Neuronal stem cell (in vitro differentiated cells): ENCODE results near the gene PHF13.
"Not testable (repeated sequence)": the region's sequence is repeated elsewhere in the genome, so short reads cannot be mapped to it uniquely, and the experiment has no call there.

ENCODE experiments used
- DNase-seq: peaks from one replicate; pipeline ENCODE4 v3.0.0-alpha.2; 2013; ENCODE audit warnings: low spot score
- H2AFZ ChIP-seq: one replicate; pipeline ENCODE4 v1.6.1; 2013; ENCODE audit warnings: mild to moderate bottlenecking, low read length, inconsistent platforms
- H2AK5ac ChIP-seq: 2 replicates; pipeline ENCODE4 v1.6.1; 2013; ENCODE audit warnings: low read depth, mild to moderate bottlenecking, inconsistent platforms, low read length, moderate library complexity, mixed read lengths
- H2BK120ac ChIP-seq: 2 replicates; pipeline ENCODE4 v1.6.1; 2013; ENCODE audit warnings: low read depth, mild to moderate bottlenecking, inconsistent platforms, low read length, moderate library complexity, mixed read lengths
- H2BK12ac ChIP-seq: one replicate; pipeline ENCODE4 v1.6.1; 2013; ENCODE audit warnings: low read length, inconsistent platforms
- H2BK15ac ChIP-seq: 2 replicates; pipeline ENCODE4 v1.6.1; 2013; ENCODE audit warnings: mild to moderate bottlenecking, low read length, inconsistent platforms, mixed read lengths
- H2BK5ac ChIP-seq: one replicate; pipeline ENCODE4 v1.6.1; 2013; ENCODE audit warnings: inconsistent platforms, mild to moderate bottlenecking, low read length, moderate library complexity
- H3K14ac ChIP-seq: one replicate; pipeline ENCODE4 v1.6.1; 2013; ENCODE audit warnings: low read length, inconsistent platforms
- H3K18ac ChIP-seq: 2 replicates; pipeline ENCODE4 v1.6.1; 2013; ENCODE audit warnings: low read length, inconsistent platforms
- H3K23ac ChIP-seq: 2 replicates; pipeline ENCODE4 v1.6.1; 2013; ENCODE audit warnings: low read depth, mild to moderate bottlenecking, mixed read lengths, low read length, inconsistent platforms; ENCODE audit not compliant: poor library complexity
- H3K27ac ChIP-seq: replicated peaks from 3 replicates; pipeline ENCODE4 v1.5.1; 2013; ENCODE audit warnings: low read length, inconsistent platforms
- H3K27me3 ChIP-seq, 3 experiments: 2 replicates each; pipeline ENCODE4 v1.6.1; 2013; ENCODE audit warnings: low read length in 3 of 3, mild to moderate bottlenecking in 2 of 3, inconsistent platforms in 1 of 3, low read depth in 1 of 3, mixed read lengths in 1 of 3, moderate library complexity in 1 of 3; ENCODE audit not compliant: control insufficient read depth in 3 of 3, insufficient read depth in 3 of 3
- H3K36me3 ChIP-seq, 2 donors: replicated peaks in 1 of 2; 2 replicates each; pipeline ENCODE4 v1.6.1; 2013; ENCODE audit warnings: low read length in 2 of 2; ENCODE audit not compliant: control insufficient read depth in 2 of 2, insufficient read depth in 2 of 2
- H3K4ac ChIP-seq: 2 replicates; pipeline ENCODE4 v1.6.1; 2013; ENCODE audit warnings: inconsistent platforms, mild to moderate bottlenecking, low read length, moderate library complexity
- H3K4me1 ChIP-seq, 2 donors: 1 replicate in 1 of 2; 2 replicates in 1 of 2; pipeline ENCODE4 v1.6.1; 2013; ENCODE audit warnings: low read length in 2 of 2, low read depth in 1 of 2; ENCODE audit not compliant: control insufficient read depth in 2 of 2, insufficient read depth in 1 of 2
- H3K4me2 ChIP-seq: one replicate; pipeline ENCODE4 v1.6.1; 2013; ENCODE audit warnings: mild to moderate bottlenecking, low read length, inconsistent platforms; ENCODE audit not compliant: insufficient read depth, poor library complexity, severe bottlenecking
- H3K4me3 ChIP-seq, 2 donors: 2 replicates each; pipeline ENCODE4 v1.5.1; 2013; ENCODE audit warnings: low read length in 2 of 2, mild to moderate bottlenecking in 2 of 2, inconsistent platforms in 1 of 2, moderate library complexity in 1 of 2
- H3K79me1 ChIP-seq: one replicate; pipeline ENCODE4 v1.6.1; 2013; ENCODE audit warnings: low read depth, mild to moderate bottlenecking, inconsistent platforms, low read length, moderate library complexity
- H3K9ac ChIP-seq: one replicate; pipeline ENCODE4 v1.6.1; 2013; ENCODE audit warnings: mild to moderate bottlenecking, low read depth, low read length, inconsistent platforms; ENCODE audit not compliant: poor library complexity
- H3K9me3 ChIP-seq, 2 donors: replicated peaks in 1 of 2; 2 replicates each; pipeline versions ENCODE3 to v1.6.1; 2013; ENCODE audit warnings: low read length in 2 of 2, mild to moderate bottlenecking in 2 of 2, inconsistent platforms in 1 of 2, low read depth in 1 of 2, mixed read lengths in 1 of 2, moderate library complexity in 1 of 2; ENCODE audit not compliant: control insufficient read depth in 2 of 2, insufficient read depth in 1 of 2
- H4K8ac ChIP-seq: one replicate; pipeline ENCODE4 v1.6.1; 2013; ENCODE audit warnings: low read depth, mild to moderate bottlenecking, inconsistent platforms, low read length, moderate library complexity
- H4K91ac ChIP-seq: one replicate; pipeline ENCODE4 v1.6.1; 2013; ENCODE audit warnings: low read length, low read depth, mild to moderate bottlenecking, inconsistent platforms; ENCODE audit not compliant: poor library complexity
- WGBS, 2 donors: extraction: QIAGEN DNeasy Blood & Tissue Kit; methylation state at CpG; one replicate each; pipeline ENCODE4 v1.1.7; 2013; ENCODE audit warnings: missing lambda C conversion rate in 2 of 2, mixed read lengths in 1 of 2; ENCODE audit not compliant: insufficient read length in 2 of 2, insufficient replicate concordance in 1 of 2; ENCODE audit errors: extremely low coverage in 2 of 2; 5-methylcytosine and 5-hydroxymethylcytosine counted together

Gene PHF13

GRCh38 chr1:6635910-6636760, 22.6 kb downstream of the PHF13 start:
- Histone ChIP-seq H4K8ac (no peak overlapping the region), H3K4me2 (no peak overlapping the region), H3K14ac (no peak overlapping the region), H3K79me1 (peaks cover 6% of the 10 kb centered on the region), H4K91ac (no peak overlapping the region), H3K18ac (no peak overlapping the region), H3K4me3 (no peak overlapping the region), H3K9me3 (peaks cover 0 to 2% of the 10 kb centered on the region in 2 donors), H3K27me3 (no peaks in the 10 kb centered on the region), H3K9ac (no peak overlapping the region), H2BK12ac (no peak overlapping the region), H2AFZ (no peak overlapping the region), H2BK5ac (no peak overlapping the region), H2AK5ac (no peak overlapping the region), H2BK120ac (no peak overlapping the region), H3K36me3 (peaks cover 59 to 94% of the 10 kb centered on the region in 2 donors), H2BK15ac (no peak overlapping the region), H3K4ac (no peak overlapping the region), H3K27ac (no peak overlapping the region), H3K23ac (no peak overlapping the region), H3K4me1 (no peaks in the 10 kb centered on the region)
- no CpG with 5 or more reads among the region's 16 CpGs for WGBS, 2 donors
- no peak for DNase-seq

- not testable (repeated sequence) for DNase-seq, H3K27me3 ChIP-seq, H3K18ac ChIP-seq, H3K4me3 ChIP-seq, H3K79me1 ChIP-seq, H3K23ac ChIP-seq, H3K4me2 ChIP-seq, H2AFZ ChIP-seq, H3K4ac ChIP-seq, H4K91ac ChIP-seq, H2BK120ac ChIP-seq, H2AK5ac ChIP-seq, H2BK15ac ChIP-seq, H3K14ac ChIP-seq, H3K9me3 ChIP-seq, H3K9ac ChIP-seq, H4K8ac ChIP-seq, H3K4me1 ChIP-seq, H3K27ac ChIP-seq
- Histone ChIP-seq H2BK5ac (peak overlapping the region; percentile 24), H2BK12ac (peak overlapping the region; percentile 73), H3K36me3 (peaks cover 60 to 96% of the 10 kb centered on the region in 2 donors)
- no CpG with 5 or more reads among the region's 6 CpGs for WGBS, 2 donors
These were observed 23.2 kb downstream of the PHF13 start for GRCh38 chr1:6636778-6637177.

GRCh38 chr1:6637770-6638169, 24.2 kb downstream of the PHF13 start:
- no peak overlapping the region for H3K14ac ChIP-seq
- H3K4me3 ChIP-seq = no peak overlapping the region
- no peak overlapping the region for H2BK120ac ChIP-seq
- no peak for DNase-seq
- H2AK5ac ChIP-seq = no peak overlapping the region
- no peak overlapping the region for H2AFZ ChIP-seq
- no peak overlapping the region for H2BK12ac ChIP-seq
- no peak overlapping the region for H3K9ac ChIP-seq
- no CpG with 5 or more reads among the region's 9 CpGs for WGBS, 2 donors
- H3K4me2 ChIP-seq = no peak overlapping the region
- H3K4ac ChIP-seq = no peak overlapping the region
- peaks cover 0 to 2% of the 10 kb centered on the region in 2 donors for H3K9me3 ChIP-seq
- no peak overlapping the region for H4K91ac ChIP-seq
- peaks cover 57 to 95% of the 10 kb centered on the region in 2 donors for H3K36me3 ChIP-seq
- no peak overlapping the region for H3K23ac ChIP-seq
- no peak overlapping the region for H2BK5ac ChIP-seq
- no peak overlapping the region for H4K8ac ChIP-seq
- no peak overlapping the region for H2BK15ac ChIP-seq
- H3K27me3 ChIP-seq = no peaks in the 10 kb centered on the region
- no peak overlapping the region for H3K27ac ChIP-seq
- no peak overlapping the region for H3K18ac ChIP-seq
- H3K79me1 ChIP-seq = peaks cover 6% of the 10 kb centered on the region
- no peaks in the 10 kb centered on the region for H3K4me1 ChIP-seq

- Histone ChIP-seq H4K8ac (no peak overlapping the region), H3K27ac (no peak overlapping the region), H2BK15ac (no peak overlapping the region), H3K4me1 (no peaks in the 10 kb centered on the region), H3K14ac (no peak overlapping the region), H3K4me3 (no peak overlapping the region), H2BK12ac (no peak overlapping the region), H2AFZ (no peak overlapping the region), H3K79me1 (peaks cover 4% of the 10 kb centered on the region), H3K9ac (no peak overlapping the region), H3K4me2 (no peak overlapping the region), H3K9me3 (peaks cover 0 to 2% of the 10 kb centered on the region in 2 donors), H2BK120ac (no peak overlapping the region), H3K23ac (no peak overlapping the region), H2BK5ac (no peak overlapping the region), H3K27me3 (no peaks in the 10 kb centered on the region), H3K36me3 (peaks cover 55 to 94% of the 10 kb centered on the region in 2 donors), H2AK5ac (no peak overlapping the region), H4K91ac (no peak overlapping the region), H3K4ac (no peak overlapping the region), H3K18ac (no peak overlapping the region)
- DNase-seq = no peak
- no CpG with 5 or more reads among the region's 18 CpGs for WGBS, 2 donors
These were observed 24.7 kb downstream of the PHF13 start for GRCh38 chr1:6638226-6638625.
